Adrenal gland (tissue), 12 donors: ENCODE results near the gene GFOD1. TPM values are rescaled to one million over a fixed set of nuclear protein-coding genes. Genes with fewer than 3 reads are reported as not detected.

ENCODE experiments used
- DNase-seq, 7 donors: peaks; one replicate each; pipeline ENCODE4 v3.0.0-alpha.2; 2019 to 2020
- H3K27ac ChIP-seq, 5 donors: fragments of 200-600 bp; sonication (generic) in 4 of 5; 1 replicate in 3 of 5; 2 replicates in 2 of 5; pipeline versions ENCODE4 v1.5.1 to v1.8.0; 2016 to 2020; ENCODE audit warnings: mild to moderate bottlenecking in 1 of 5
- H3K27me3 ChIP-seq: fragments of 200-600 bp; 2 replicates; pipeline ENCODE4 v1.8.0; 2021
- H3K36me3 ChIP-seq, 2 donors: fragments of 200-600 bp; replicated peaks in 1 of 2; 1 replicate in 1 of 2; 2 replicates in 1 of 2; pipeline versions ENCODE4 v1.5.1 to v1.8.0; 2018 to 2022
- H3K4me1 ChIP-seq, 2 donors: fragments of 200-600 bp; replicated peaks in 1 of 2; 1 replicate in 1 of 2; 2 replicates in 1 of 2; pipeline versions ENCODE4 v1.5.1 to v1.8.0; 2018 to 2021
- H3K4me3 ChIP-seq, 4 donors: fragments of 200-600 bp; sonication (generic) in 3 of 4; one replicate each; pipeline ENCODE4 v1.5.1; 2016 to 2018
- H3K9me3 ChIP-seq, 3 donors: fragments of 200-600 bp; sonication (generic) in 1 of 3; replicated peaks in 1 of 3; 1 replicate in 2 of 3; 2 replicates in 1 of 3; pipeline versions ENCODE4 v1.5.1 to v1.8.0; 2016 to 2021
- CTCF ChIP-seq, 6 experiments: fragments of 450-650 bp in 4 of 6; fragments of 200-600 bp in 2 of 6; sonication (generic) in 1 of 6; IDR thresholded peaks; 1 replicate in 5 of 6; 2 replicates in 1 of 6; pipeline versions ENCODE4 v1.5.1 to v1.8.0; 2016 to 2021; ENCODE audit warnings: antibody characterized with exemption in 6 of 6, mild to moderate bottlenecking in 2 of 6, moderate library complexity in 1 of 6
- POLR2A ChIP-seq, 2 donors: fragments of 450-650 bp; IDR thresholded peaks; one replicate each; pipeline ENCODE4 v1.6.1; 2017; ENCODE audit warnings: antibody characterized with exemption in 2 of 2, mild to moderate bottlenecking in 2 of 2, moderate library complexity in 1 of 2
- WGBS, 4 donors: extraction: QIAGEN DNeasy Blood & Tissue Kit in 2 of 4; methylation state at CpG; one replicate each; pipeline versions ENCODE4 v1.1.5 to v1.1.7; 2013 to 2017; 5-methylcytosine and 5-hydroxymethylcytosine counted together
- intact Hi-C, 2 donors: fragments of 100-400 bp; cut with DNase I; formaldehyde crosslinking; loops; one replicate each; pipeline versions ENCODE4 v1.14.1 to v1.15.0; 2022 to 2023
- polyA plus RNA-seq, 3 donors: library from polyadenylated mRNA; stranded (reverse); fragments of 200-250 nt in 2 of 3; fragments of 350-450 nt in 1 of 3; fragmentation: Illumina TruSeq in 1 of 3; extraction: RNeasy Lipid Tissue Mini Kit (QIAGEN cat#74804) in 1 of 3; gene quantifications; one replicate each; pipeline ENCODE4 v1.2.3, GENCODE V29; 2013 to 2014
- total RNA-seq, 9 donors: library from RNA; depleted of rRNA in 4 of 9; stranded (reverse); fragments of >200 nt in 4 of 9; fragments of 120-200 nt in 1 of 9; fragmentation: NEBNext Ultra II Directional in 1 of 9; extraction: Animal tissue kit (Norgen Biotek cat#: 25700) in 1 of 9; gene quantifications; one replicate each; pipeline versions ENCODE4 v1.1.0 to v1.2.4, GENCODE V29; 2013 to 2023
- donor health status: healthy with polysubstance abuse.
- donor health status: Bipolar disorder and iron deficiency.
- donor health status: DM: yes; HTN: yes; CAD: no.
- donor health status: DM: no; HTN: no; CAD: no.
- donor health status: DM: no; HTN: no; CAD: no.
- donor health status: DM: yes; HTN: yes; CAD: no.

Gene GFOD1
- total and polyA plus RNA-seq, 12 donors: 1.9 to 7.7 (median 4.1) TPM

GRCh38 chr6:13467216-13467600 lies 20.2 kb downstream of the GFOD1 start:
- no peak for DNase-seq
- H3K4me1 ChIP-seq: peaks cover 0 to 4% of the 10 kb centered on the region in 2 donors
- H3K27ac ChIP-seq: no peak overlapping the region
- intact Hi-C loops: no loop called here
- no peaks in the 10 kb centered on the region for H3K27me3 ChIP-seq
- no peaks in the 10 kb centered on the region for H3K36me3 ChIP-seq
- TF ChIP-seq POLR2A (IDR thresholded peaks at IDR 0.05) (no peak), CTCF (IDR thresholded peaks at IDR 0.05) (no peak)
- WGBS, 4 donors: 66 to 82% (median 71%) methylated on average over 3 of the region's 3 CpGs
- no peaks in the 10 kb centered on the region for H3K9me3 ChIP-seq
- no peak overlapping the region for H3K4me3 ChIP-seq

GRCh38 chr6:13466304-13467215 lies 20.8 kb downstream of the GFOD1 start:
- no peak for DNase-seq
- Histone ChIP-seq H3K27me3 (no peaks in the 10 kb centered on the region), H3K36me3 (no peaks in the 10 kb centered on the region), H3K4me1 (peaks cover 0 to 4% of the 10 kb centered on the region in 2 donors), H3K27ac (no peak overlapping the region), H3K4me3 (no peak overlapping the region), H3K9me3 (no peaks in the 10 kb centered on the region)
- intact Hi-C loops: no loop called here
- TF ChIP-seq CTCF (IDR thresholded peaks at IDR 0.05) (no peak), POLR2A (IDR thresholded peaks at IDR 0.05) (no peak)
- WGBS, 4 donors: 59 to 77% (median 68%) methylated on average over 6 of the region's 6 CpGs

GRCh38 chr6:13465734-13466133 lies 21.7 kb downstream of the GFOD1 start:
- intact Hi-C loops: no loop called here
- H3K27ac ChIP-seq: no peak overlapping the region
- 82 to 96% (median 89%) methylated on average over 1 of the region's 1 CpG for WGBS, 4 donors

GRCh38 chr6:13463941-13464340 lies 23.5 kb downstream of the GFOD1 start:
- 72 to 79% (median 74%) methylated on average over 4 of the region's 4 CpGs for WGBS, 4 donors
- TF ChIP-seq CTCF (IDR thresholded peaks at IDR 0.05): no peak
- TF ChIP-seq POLR2A (IDR thresholded peaks at IDR 0.05): no peak
- Histone ChIP-seq H3K27ac (no peak overlapping the region), H3K4me3 (no peak overlapping the region), H3K9me3 (no peaks in the 10 kb centered on the region), H3K27me3 (no peaks in the 10 kb centered on the region), H3K36me3 (no peaks in the 10 kb centered on the region), H3K4me1 (peaks cover 0 to 4% of the 10 kb centered on the region in 2 donors)
- DNase-seq: no peak
- intact Hi-C loops: no loop called here

More at GRCh38 chr6:13465734-13466133, 21.7 kb downstream of the GFOD1 start:
- no peak for DNase-seq
- no peaks in the 10 kb centered on the region for H3K36me3 ChIP-seq
- peaks cover 0 to 4% of the 10 kb centered on the region in 2 donors for H3K4me1 ChIP-seq
- TF ChIP-seq CTCF (IDR thresholded peaks at IDR 0.05) (no peak), POLR2A (IDR thresholded peaks at IDR 0.05) (no peak)
- H3K4me3 ChIP-seq: no peak overlapping the region
- H3K9me3 ChIP-seq: no peaks in the 10 kb centered on the region
- no peaks in the 10 kb centered on the region for H3K27me3 ChIP-seq
